Gastroesophageal sphincter (tissue), 4 donors: ENCODE measurements around the gene LGALS3BP. TPM values are rescaled to one million over a fixed set of nuclear protein-coding genes. Genes with fewer than 3 reads are reported as not detected.

Experiments
- ATAC-seq: fragments of 150-250 bp; one replicate; pipeline ENCODE4 v1.9.1; 2016; ENCODE audit warnings: mild to moderate bottlenecking, moderate library complexity
- H3K27ac ChIP-seq, 4 donors: fragments of 200-600 bp; sonication (generic) in 3 of 4; 1 replicate in 3 of 4; 2 replicates in 1 of 4; pipeline ENCODE4 v1.5.1; 2016 to 2019
- H3K27me3 ChIP-seq: fragments of 200-600 bp; sonication (generic); one replicate; pipeline ENCODE4 v1.5.1; 2019
- H3K36me3 ChIP-seq, 2 donors: fragments of 200-600 bp; sonication (generic); one replicate each; pipeline ENCODE4 v1.5.1; 2019; ENCODE audit warnings: control low read depth in 1 of 2
- H3K4me1 ChIP-seq, 3 donors: fragments of 200-600 bp; sonication (generic); 1 replicate in 2 of 3; 2 replicates in 1 of 3; pipeline ENCODE4 v1.5.1; 2016 to 2019; ENCODE audit warnings: control low read depth in 2 of 3
- H3K4me3 ChIP-seq, 2 donors: fragments of 200-600 bp; sonication (generic); one replicate each; pipeline ENCODE4 v1.5.1; 2019; ENCODE audit warnings: mild to moderate bottlenecking in 1 of 2, moderate library complexity in 1 of 2
- H3K9me3 ChIP-seq, 3 donors: fragments of 200-600 bp; sonication (generic); one replicate each; pipeline ENCODE4 v1.5.1; 2017 to 2019; ENCODE audit warnings: control low read depth in 2 of 3
- EP300 ChIP-seq: sonication (generic); formaldehyde crosslinking; IDR thresholded peaks from one replicate; pipeline ENCODE4 v1.6.1; 2017; ENCODE audit warnings: antibody characterized with exemption, mild to moderate bottlenecking
- POLR2A ChIP-seq, 2 donors: fragments of 450-650 bp; IDR thresholded peaks; one replicate each; pipeline ENCODE4 v1.6.1; 2017; ENCODE audit warnings: antibody characterized with exemption in 2 of 2, mild to moderate bottlenecking in 2 of 2, moderate library complexity in 1 of 2
- POLR2AphosphoS5 ChIP-seq: sonication (generic); formaldehyde crosslinking; IDR thresholded peaks from one replicate; pipeline ENCODE4 v1.6.1; 2017; ENCODE audit warnings: antibody characterized with exemption
- WGBS, 2 donors: methylation state at CpG; one replicate each; pipeline ENCODE4 v1.1.5; 2018; ENCODE audit warnings: low coverage in 1 of 2; 5-methylcytosine and 5-hydroxymethylcytosine counted together
- total RNA-seq, 4 donors: library from RNA; depleted of rRNA; stranded (reverse); fragments of >200 nt; gene quantifications; one replicate each; pipeline ENCODE4 v1.1.0, GENCODE V29; 2016
- TF ChIP-seq, protein P1 (sequence below), 4 experiments: fragments of 200-600 bp in 2 of 4; fragments of 450-650 bp in 2 of 4; sonication (generic) in 1 of 4; IDR thresholded peaks; one replicate each; pipeline ENCODE4 v1.5.1; 2017 to 2019; ENCODE audit warnings: antibody characterized with exemption in 4 of 4, mild to moderate bottlenecking in 2 of 4, moderate library complexity in 2 of 4

The LGALS3BP gene
- total RNA-seq, 4 donors from 2014 or later: 101 to 260 (median 166) TPM

GRCh38 chr17:79017546-79018369 lies 38.0 kb upstream of the LGALS3BP start:
- TF ChIP-seq, protein P1, sequence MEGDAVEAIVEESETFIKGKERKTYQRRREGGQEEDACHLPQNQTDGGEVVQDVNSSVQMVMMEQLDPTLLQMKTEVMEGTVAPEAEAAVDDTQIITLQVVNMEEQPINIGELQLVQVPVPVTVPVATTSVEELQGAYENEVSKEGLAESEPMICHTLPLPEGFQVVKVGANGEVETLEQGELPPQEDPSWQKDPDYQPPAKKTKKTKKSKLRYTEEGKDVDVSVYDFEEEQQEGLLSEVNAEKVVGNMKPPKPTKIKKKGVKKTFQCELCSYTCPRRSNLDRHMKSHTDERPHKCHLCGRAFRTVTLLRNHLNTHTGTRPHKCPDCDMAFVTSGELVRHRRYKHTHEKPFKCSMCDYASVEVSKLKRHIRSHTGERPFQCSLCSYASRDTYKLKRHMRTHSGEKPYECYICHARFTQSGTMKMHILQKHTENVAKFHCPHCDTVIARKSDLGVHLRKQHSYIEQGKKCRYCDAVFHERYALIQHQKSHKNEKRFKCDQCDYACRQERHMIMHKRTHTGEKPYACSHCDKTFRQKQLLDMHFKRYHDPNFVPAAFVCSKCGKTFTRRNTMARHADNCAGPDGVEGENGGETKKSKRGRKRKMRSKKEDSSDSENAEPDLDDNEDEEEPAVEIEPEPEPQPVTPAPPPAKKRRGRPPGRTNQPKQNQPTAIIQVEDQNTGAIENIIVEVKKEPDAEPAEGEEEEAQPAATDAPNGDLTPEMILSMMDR (IDR thresholded peaks at IDR 0.05): no peak
- no peak for TF ChIP-seq POLR2AphosphoS5
- TF ChIP-seq POLR2A (IDR thresholded peaks at IDR 0.05): no peak
- TF ChIP-seq EP300: no peak
- 79 to 91% methylated on average over 1 to 6 of the region's 6 CpGs for WGBS, 2 donors
- H3K27ac ChIP-seq: no peak overlapping the region
- no peaks in the 10 kb centered on the region for H3K36me3 ChIP-seq
- peaks cover 3 to 37% (median 20%) of the 10 kb centered on the region in 3 donors for H3K4me1 ChIP-seq
- H3K9me3 ChIP-seq: no peaks in the 10 kb centered on the region
- H3K4me3 ChIP-seq: no peak overlapping the region
- ATAC-seq: no peak
- H3K27me3 ChIP-seq: no peaks in the 10 kb centered on the region

DNA sequence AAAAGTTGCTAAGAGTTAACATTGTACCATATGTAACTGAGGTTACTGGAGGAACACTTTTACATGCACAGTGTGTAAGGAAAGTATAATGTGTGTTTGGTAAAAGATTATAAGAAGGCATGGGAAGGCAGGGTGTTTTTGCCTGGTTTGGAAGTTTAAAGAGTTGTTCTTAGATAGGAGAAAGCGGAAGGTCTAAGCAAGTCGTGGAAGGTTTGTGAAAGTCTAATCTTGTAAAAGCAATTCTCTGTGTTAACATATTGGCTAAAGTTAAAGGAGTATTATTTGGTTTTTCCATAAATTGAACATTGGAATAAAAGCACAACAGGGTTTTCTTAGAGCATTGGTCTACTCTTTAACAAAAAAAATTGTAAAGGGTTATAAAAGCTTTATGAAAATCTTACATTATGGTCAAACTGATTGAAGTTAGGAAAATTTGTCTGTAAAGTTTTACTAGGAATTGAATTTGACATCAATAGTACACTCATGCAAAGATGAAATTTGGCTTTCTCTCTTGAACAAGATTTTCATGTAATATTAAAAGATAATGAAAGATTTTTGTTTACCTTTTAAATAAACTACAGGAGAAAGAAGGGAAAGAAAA lies 34.5 kb upstream of the LGALS3BP start:
- TF ChIP-seq, protein P1 (IDR thresholded peaks at IDR 0.05): no peak
- no peak for TF ChIP-seq EP300
- no peak for TF ChIP-seq POLR2AphosphoS5
- no peak for TF ChIP-seq POLR2A (IDR thresholded peaks at IDR 0.05)
- no peak for ATAC-seq
- Histone ChIP-seq H3K36me3 (no peaks in the 10 kb centered on the region), H3K27me3 (no peaks in the 10 kb centered on the region), H3K4me3 (no peak overlapping the region), H3K9me3 (no peaks in the 10 kb centered on the region), H3K4me1 (peaks cover 0 to 9% (median 4%) of the 10 kb centered on the region in 3 donors), H3K27ac (no peak overlapping the region)
- WGBS, 2 donors: 61 to 78% methylated on average over 2 of the region's 2 CpGs

DNA sequence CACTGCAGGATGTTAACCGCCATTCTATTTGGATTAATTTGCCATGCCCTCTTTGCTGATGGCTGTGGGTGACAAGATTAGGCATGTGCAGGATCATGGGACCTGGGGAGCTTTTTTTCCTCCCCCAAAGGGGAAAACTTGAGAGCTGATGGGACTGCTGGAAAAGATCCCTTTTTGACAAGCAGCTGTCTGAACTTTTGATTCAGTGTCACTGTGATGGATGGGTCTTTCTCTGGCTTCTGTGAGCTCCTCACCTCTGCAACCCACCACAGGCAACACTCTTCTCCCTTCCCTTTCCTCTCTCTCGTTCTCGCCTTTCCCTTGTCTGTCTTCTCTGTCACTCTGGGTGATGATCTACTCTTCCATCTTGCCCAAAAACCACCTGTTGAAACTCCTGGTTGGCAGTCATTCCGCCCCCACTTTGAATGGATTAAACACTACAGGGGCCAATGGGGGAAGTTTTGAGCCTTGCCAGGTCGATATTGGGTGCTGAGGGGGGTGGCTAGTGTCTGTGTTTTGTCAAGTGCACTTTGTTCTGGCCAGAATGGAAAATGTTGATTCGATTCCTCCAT lies 32.9 kb upstream of the LGALS3BP start:
- TF ChIP-seq EP300: no peak
- TF ChIP-seq, protein P1 (IDR thresholded peaks at IDR 0.05): no peak
- H3K27me3 ChIP-seq: no peaks in the 10 kb centered on the region
- WGBS, 2 donors: 80 to 81% methylated on average over 3 to 5 of the region's 6 CpGs
- H3K9me3 ChIP-seq: no peaks in the 10 kb centered on the region
- H3K4me1 ChIP-seq: peaks cover 4 to 23% (median 16%) of the 10 kb centered on the region in 3 donors
- H3K4me3 ChIP-seq: no peak overlapping the region
- peaks cover 0 to 4% of the 10 kb centered on the region in 2 donors for H3K36me3 ChIP-seq
- no peak for ATAC-seq
- no peak overlapping the region for H3K27ac ChIP-seq

DNA sequence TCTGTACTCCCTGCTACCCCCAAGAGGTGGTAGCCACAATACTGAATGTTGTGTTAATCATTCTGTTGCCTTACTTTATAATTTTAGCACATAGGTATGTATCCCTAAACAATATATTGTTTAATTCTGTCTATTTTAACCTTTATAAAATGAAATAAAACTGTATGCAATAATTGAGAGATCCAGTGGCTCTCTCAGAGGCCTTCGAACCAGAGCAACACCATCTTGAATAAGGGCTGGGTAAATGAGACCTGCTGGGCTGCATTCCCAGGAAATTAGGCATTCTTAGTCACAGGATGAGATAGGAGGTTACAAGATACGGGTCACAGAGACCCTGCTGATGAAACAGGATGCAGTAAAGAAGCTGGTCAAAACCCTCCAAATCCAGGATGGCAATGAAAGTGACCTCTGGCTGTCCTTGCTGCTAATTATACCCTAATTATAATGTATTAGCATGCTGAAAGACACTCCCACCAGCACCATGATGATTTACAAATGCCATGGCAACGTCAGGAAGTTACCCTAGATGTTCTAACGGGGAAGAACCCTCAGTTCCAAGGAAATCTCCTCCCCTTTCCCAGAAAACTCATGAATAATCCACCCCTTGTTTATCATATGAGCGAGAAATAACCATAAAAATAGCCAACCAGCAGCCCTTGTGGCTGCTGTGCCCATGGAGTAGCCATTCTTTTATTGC lies 31.9 kb upstream of the LGALS3BP start:
- TF ChIP-seq POLR2AphosphoS5: no peak
- TF ChIP-seq POLR2A (IDR thresholded peaks at IDR 0.05): no peak
- no peak for TF ChIP-seq EP300
- TF ChIP-seq, protein P1 (IDR thresholded peaks at IDR 0.05): no peak
- Histone ChIP-seq H3K9me3 (no peaks in the 10 kb centered on the region), H3K27me3 (no peaks in the 10 kb centered on the region), H3K4me1 (peaks cover 4 to 34% (median 16%) of the 10 kb centered on the region in 3 donors), H3K4me3 (no peak overlapping the region), H3K36me3 (peaks cover 0 to 5% of the 10 kb centered on the region in 2 donors), H3K27ac (no peak overlapping the region)
- ATAC-seq: no peak
- 69 to 76% methylated on average over 5 of the region's 5 CpGs for WGBS, 2 donors
